ENCODE results near the gene KLHL5.

KLHL5 gene

GRCh38 chr4:39056023-39056422, 6.0 kb upstream of the KLHL5 start:
- ChIA-PET CTCF (no interaction called here), POLR2A (ENCODE audit: low non-redundant PET) (no interaction called here)
- DNase-seq (ENCODE audit: low spot score) = no peak
- no peak overlapping the region for H3K27ac ChIP-seq
- TF ChIP-seq CTCF (conservative IDR thresholded peaks at IDR 0.05; ENCODE audit: low read depth) = no peak

- ChIA-PET POLR2A (ENCODE audit: low non-redundant PET) (no interaction called here), CTCF (no interaction called here)
- no peak overlapping the region for H3K27ac ChIP-seq
- no peak for DNase-seq (ENCODE audit: low spot score)
- TF ChIP-seq CTCF (conservative IDR thresholded peaks at IDR 0.05; ENCODE audit: low read depth) = no peak
Observed at GRCh38 chr4:39061457-39061856, 575 bp upstream of the KLHL5 start.

GRCh38 chr4:39062770-39063097, 702 bp downstream of the KLHL5 start:
- no peak overlapping the region for H3K27ac ChIP-seq
- CTCF ChIA-PET = no interaction called here
- no peak for DNase-seq (ENCODE audit: low spot score)
- POLR2A ChIA-PET (ENCODE audit: low non-redundant PET) = no interaction called here
- no peak for TF ChIP-seq CTCF (conservative IDR thresholded peaks at IDR 0.05; ENCODE audit: low read depth)

- ChIA-PET POLR2A (ENCODE audit: low non-redundant PET) (no interaction called here), CTCF (interaction anchor here (0.7 kb wide), 1 partner anchor 172 kb away, joined by 3 read pairs; no protein-coding TSS in a partner anchor)
- no peak for TF ChIP-seq CTCF (conservative IDR thresholded peaks at IDR 0.05; ENCODE audit: low read depth)
- DNase-seq (ENCODE audit: low spot score) = no peak
- no peak overlapping the region for H3K27ac ChIP-seq
Observed at GRCh38 chr4:39063430-39063829, 1.4 kb downstream of the KLHL5 start.

- TF ChIP-seq CTCF (conservative IDR thresholded peaks at IDR 0.05; ENCODE audit: low read depth) = no peak
- CTCF ChIA-PET = no interaction called here
- no peak overlapping the region for H3K27ac ChIP-seq
- POLR2A ChIA-PET (ENCODE audit: low non-redundant PET) = no interaction called here
- no peak for DNase-seq (ENCODE audit: low spot score)
Observed at GRCh38 chr4:39066371-39066770, 4.3 kb downstream of the KLHL5 start.

- no peak for DNase-seq (ENCODE audit: low spot score)
- no peak for TF ChIP-seq CTCF (conservative IDR thresholded peaks at IDR 0.05; ENCODE audit: low read depth)
- POLR2A ChIA-PET (ENCODE audit: low non-redundant PET) = no interaction called here
- CTCF ChIA-PET = interaction anchor here (0.6 kb wide), 2 partner anchors 206 to 733 kb away, joined by 3 read pairs; no protein-coding TSS in a partner anchor
- no peak overlapping the region for H3K27ac ChIP-seq
Observed at GRCh38 chr4:39067031-39067430, 5.0 kb downstream of the KLHL5 start.

- no peak for DNase-seq (ENCODE audit: low spot score)
- CTCF ChIA-PET = interaction anchor here (0.6 kb wide), 2 partner anchors 206 to 733 kb away, joined by 3 read pairs; no protein-coding TSS in a partner anchor
- no peak for TF ChIP-seq CTCF (conservative IDR thresholded peaks at IDR 0.05; ENCODE audit: low read depth)
- no peak overlapping the region for H3K27ac ChIP-seq
- POLR2A ChIA-PET (ENCODE audit: low non-redundant PET) = interaction anchor here (0.6 kb wide), 1 partner anchor 8 kb away, joined by 3 read pairs; no protein-coding TSS in a partner anchor
Observed at GRCh38 chr4:39067451-39067850, 5.4 kb downstream of the KLHL5 start.
